GM12873 (cell line): ENCODE data around the gene PLAAT2.

ENCODE experiments used
- TF ChIP-seq, protein P1 (sequence below): IDR thresholded peaks from 2 replicates; pipeline ENCODE4 v1.5.1; 2012; ENCODE audit warnings: low read depth, mild to moderate bottlenecking, moderate library complexity, low read length, control low read depth; ENCODE audit not compliant: insufficient read depth; ENCODE audit errors: missing control alignments

PLAAT2 gene

DNA sequence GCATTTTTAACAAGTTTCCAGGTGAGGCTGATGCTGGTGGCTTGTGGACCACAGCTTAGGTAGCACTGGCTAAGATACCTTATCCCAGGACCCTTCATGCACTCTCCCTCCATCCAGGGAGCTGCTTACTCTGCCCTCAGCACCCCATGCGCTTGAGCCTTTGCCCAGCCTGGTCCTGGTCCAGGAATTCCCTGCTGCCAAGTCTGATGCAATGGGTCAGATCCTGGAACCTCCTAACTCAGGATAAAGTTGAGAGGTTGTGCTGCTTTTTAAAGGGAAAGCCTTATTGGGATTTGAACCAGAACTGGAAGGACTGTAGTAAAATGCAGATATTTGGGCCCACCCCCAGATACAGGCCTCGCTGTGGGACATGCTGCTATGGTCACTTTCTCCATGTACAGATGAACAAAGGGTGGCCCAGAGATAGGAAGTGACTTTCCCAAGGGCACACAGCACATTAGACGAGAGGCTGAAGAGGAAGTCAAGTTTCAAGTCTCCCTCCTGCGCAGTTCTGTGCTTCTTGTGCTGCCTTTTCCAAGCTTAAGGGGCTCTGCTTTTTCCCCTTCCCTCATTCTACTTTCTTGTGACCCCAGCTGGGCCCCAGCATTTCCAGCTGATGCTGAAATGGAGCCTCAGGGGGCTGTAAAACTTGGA is 58.1 kb downstream of the PLAAT2 start:
- TF ChIP-seq, protein P1, sequence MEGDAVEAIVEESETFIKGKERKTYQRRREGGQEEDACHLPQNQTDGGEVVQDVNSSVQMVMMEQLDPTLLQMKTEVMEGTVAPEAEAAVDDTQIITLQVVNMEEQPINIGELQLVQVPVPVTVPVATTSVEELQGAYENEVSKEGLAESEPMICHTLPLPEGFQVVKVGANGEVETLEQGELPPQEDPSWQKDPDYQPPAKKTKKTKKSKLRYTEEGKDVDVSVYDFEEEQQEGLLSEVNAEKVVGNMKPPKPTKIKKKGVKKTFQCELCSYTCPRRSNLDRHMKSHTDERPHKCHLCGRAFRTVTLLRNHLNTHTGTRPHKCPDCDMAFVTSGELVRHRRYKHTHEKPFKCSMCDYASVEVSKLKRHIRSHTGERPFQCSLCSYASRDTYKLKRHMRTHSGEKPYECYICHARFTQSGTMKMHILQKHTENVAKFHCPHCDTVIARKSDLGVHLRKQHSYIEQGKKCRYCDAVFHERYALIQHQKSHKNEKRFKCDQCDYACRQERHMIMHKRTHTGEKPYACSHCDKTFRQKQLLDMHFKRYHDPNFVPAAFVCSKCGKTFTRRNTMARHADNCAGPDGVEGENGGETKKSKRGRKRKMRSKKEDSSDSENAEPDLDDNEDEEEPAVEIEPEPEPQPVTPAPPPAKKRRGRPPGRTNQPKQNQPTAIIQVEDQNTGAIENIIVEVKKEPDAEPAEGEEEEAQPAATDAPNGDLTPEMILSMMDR: no peak

DNA sequence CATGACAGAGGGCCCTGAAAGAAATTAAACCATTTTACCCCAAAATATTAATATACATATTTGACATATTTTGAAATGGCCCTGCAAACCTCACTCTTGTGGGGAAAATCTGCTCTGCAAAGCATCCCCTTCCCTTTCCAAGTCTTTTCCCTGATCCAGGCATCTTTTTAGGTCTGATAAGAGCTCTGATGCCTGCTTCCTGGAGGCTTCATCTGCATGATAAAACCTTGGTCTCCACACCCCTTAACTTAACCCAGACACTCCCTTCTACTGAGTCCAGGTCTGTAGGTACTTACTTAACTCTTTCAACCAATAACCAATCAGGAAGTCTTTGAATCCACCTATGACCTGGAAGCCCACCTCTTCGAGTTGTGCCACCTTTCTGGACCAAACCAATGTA is 59.1 kb downstream of the PLAAT2 start:
- TF ChIP-seq, protein P1: no peak

DNA sequence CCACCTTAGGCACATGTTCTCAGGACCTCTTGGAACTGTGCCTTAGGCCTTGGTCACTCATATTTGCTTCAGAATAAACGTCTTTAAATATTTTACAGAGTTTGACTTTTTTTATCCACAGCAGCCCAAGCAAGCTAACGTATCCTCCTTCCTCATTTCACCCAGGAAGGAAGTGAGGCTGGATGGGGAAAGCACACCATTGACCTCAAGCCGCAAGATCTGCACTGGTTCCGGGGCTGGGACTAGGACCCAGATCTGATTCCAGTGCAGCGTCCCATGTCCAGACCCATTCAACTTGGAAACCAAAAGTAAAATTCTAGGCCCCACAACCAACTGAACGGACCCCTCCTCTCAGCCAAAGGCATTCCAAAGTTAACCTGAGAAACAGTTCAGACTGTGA is 59.7 kb downstream of the PLAAT2 start:
- TF ChIP-seq, protein P1: no peak
